ENCODE measurements around the gene CEP72.

DNA sequence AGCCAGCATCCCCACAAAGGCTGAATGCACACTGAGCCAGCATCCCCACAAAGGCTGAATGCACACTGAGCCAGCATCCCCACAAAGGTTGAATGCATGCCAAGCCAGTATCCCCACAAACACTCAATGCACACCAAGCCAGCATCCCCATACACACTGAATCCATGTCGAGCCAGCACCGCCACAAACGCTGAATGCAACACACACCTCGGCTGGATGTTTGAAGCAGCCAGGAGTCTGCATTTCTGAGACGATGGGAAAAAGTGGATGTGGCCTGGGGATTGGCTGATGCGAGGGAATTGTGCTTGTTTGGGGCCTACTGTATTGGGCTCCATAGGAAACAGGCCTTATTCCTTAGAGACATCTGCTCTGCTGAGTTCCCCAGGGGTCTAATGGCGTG, 30.9 kb upstream of the CEP72 start:
- TF ChIP-seq, protein P1, sequence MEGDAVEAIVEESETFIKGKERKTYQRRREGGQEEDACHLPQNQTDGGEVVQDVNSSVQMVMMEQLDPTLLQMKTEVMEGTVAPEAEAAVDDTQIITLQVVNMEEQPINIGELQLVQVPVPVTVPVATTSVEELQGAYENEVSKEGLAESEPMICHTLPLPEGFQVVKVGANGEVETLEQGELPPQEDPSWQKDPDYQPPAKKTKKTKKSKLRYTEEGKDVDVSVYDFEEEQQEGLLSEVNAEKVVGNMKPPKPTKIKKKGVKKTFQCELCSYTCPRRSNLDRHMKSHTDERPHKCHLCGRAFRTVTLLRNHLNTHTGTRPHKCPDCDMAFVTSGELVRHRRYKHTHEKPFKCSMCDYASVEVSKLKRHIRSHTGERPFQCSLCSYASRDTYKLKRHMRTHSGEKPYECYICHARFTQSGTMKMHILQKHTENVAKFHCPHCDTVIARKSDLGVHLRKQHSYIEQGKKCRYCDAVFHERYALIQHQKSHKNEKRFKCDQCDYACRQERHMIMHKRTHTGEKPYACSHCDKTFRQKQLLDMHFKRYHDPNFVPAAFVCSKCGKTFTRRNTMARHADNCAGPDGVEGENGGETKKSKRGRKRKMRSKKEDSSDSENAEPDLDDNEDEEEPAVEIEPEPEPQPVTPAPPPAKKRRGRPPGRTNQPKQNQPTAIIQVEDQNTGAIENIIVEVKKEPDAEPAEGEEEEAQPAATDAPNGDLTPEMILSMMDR (IDR thresholded peaks at IDR 0.05): no peak
- TF ChIP-seq POLR2A (IDR thresholded peaks at IDR 0.05): no peak
